Middle frontal gyrus (tissue), 1 donor: ENCODE data around the gene BCKDHA.
A peak's percentile ranks its signal among the peaks of the same experiment; 100 is the strongest.
"Not testable (repeated sequence)": the region's sequence is repeated elsewhere in the genome, so short reads cannot be mapped to it uniquely, and the experiment has no call there.

Experiments
- DNase-seq: peaks from one replicate; pipeline ENCODE4 v3.0.0-alpha.2; 2015; ENCODE audit warnings: low spot score; ENCODE audit errors: extremely low spot score

Gene BCKDHA

GRCh38 chr19:41425174-41426115 is 27.8 kb downstream of the BCKDHA start:
- no peak for DNase-seq

- DNase-seq: no peak
Observed at GRCh38 chr19:41426116-41426841, 28.7 kb downstream of the BCKDHA start.

GRCh38 chr19:41426952-41427646 is 29.5 kb downstream of the BCKDHA start, which contains the start of gene B3GNT8:
Gene B3GNT8, minus strand, starts transcription at chr19:41427374. Its CDS starts 596 bp downstream, at chr19:41426778.
- DNase-seq: no peak

GRCh38 chr19:41427647-41428480 is 30.2 kb downstream of the BCKDHA start:
- DNase-seq: no peak

- DNase-seq: no peak
Observed at GRCh38 chr19:41428481-41428859, 30.9 kb downstream of the BCKDHA start.

GRCh38 chr19:41430922-41431321 is 33.3 kb downstream of the BCKDHA start:
- no peak for DNase-seq

GRCh38 chr19:41431426-41432386 is 34.1 kb downstream of the BCKDHA start:
- DNase-seq: no peak

GRCh38 chr19:41433171-41433570 is 35.6 kb downstream of the BCKDHA start:
- DNase-seq: no peak

- DNase-seq: no peak
Observed at GRCh38 chr19:41434450-41434849, 36.8 kb downstream of the BCKDHA start.

- DNase-seq: not testable (repeated sequence)
Observed at GRCh38 chr19:41435376-41435775, 37.8 kb downstream of the BCKDHA start.

- DNase-seq: no peak
Observed at GRCh38 chr19:41435936-41436673, 38.5 kb downstream of the BCKDHA start.

- no peak for DNase-seq
Observed at GRCh38 chr19:41436674-41436951, 39.0 kb downstream of the BCKDHA start.

GRCh38 chr19:41437944-41438574 is 40.4 kb downstream of the BCKDHA start:
- no peak for DNase-seq

GRCh38 chr19:41439441-41440222 is 42.0 kb downstream of the BCKDHA start, which contains the start of gene DMAC2:
Gene DMAC2, minus strand, starts transcription at chr19:41439912. Its CDS starts 13 bp downstream, at chr19:41439899.
- DNase-seq: peak; percentile 93

- DNase-seq: no peak
Observed at GRCh38 chr19:41441321-41441945, 43.8 kb downstream of the BCKDHA start.

- DNase-seq: no peak
Observed at GRCh38 chr19:41442473-41443355, 45.1 kb downstream of the BCKDHA start, which contains the start of gene ERICH4. Gene ERICH4, plus strand, starts transcription at chr19:41443156. Its CDS starts 14 bp downstream, at chr19:41443170.
